PC-9 (cell line): ENCODE results near the gene RB1.

Source experiments
- EZH2 ChIP-seq: fragments of 200-600 bp; sonication (generic); IDR thresholded peaks from 2 replicates; pipeline ENCODE4 v1.8.0; 2017; ENCODE audit warnings: antibody characterized with exemption, low read depth
- TF ChIP-seq, protein P1 (sequence below): fragments of 200-600 bp; sonication (generic); conservative IDR thresholded peaks from 2 replicates; pipeline ENCODE4 v1.6.1; 2017; ENCODE audit warnings: mixed run types, antibody characterized with exemption, mild to moderate bottlenecking, moderate library complexity

DNA sequence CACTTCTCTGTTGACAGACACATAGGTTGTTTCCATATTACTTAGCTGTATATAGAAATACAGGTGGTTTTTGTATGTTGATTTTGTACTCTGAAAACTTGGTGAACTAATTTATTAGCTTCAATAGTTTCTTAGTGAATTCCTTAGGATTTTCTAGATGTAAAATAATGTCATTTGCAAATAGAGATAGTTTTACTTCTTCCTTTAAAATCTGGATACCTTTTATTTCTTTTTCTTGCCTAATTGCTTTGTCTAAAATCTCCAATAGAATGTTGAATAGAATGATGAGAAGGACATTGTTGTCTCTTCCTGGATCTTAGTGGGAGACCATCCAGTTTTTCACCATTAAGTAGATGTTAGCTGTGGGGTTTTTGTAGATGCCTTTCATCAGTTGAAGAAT, 18.7 kb downstream of the RB1 start:
- TF ChIP-seq, protein P1, sequence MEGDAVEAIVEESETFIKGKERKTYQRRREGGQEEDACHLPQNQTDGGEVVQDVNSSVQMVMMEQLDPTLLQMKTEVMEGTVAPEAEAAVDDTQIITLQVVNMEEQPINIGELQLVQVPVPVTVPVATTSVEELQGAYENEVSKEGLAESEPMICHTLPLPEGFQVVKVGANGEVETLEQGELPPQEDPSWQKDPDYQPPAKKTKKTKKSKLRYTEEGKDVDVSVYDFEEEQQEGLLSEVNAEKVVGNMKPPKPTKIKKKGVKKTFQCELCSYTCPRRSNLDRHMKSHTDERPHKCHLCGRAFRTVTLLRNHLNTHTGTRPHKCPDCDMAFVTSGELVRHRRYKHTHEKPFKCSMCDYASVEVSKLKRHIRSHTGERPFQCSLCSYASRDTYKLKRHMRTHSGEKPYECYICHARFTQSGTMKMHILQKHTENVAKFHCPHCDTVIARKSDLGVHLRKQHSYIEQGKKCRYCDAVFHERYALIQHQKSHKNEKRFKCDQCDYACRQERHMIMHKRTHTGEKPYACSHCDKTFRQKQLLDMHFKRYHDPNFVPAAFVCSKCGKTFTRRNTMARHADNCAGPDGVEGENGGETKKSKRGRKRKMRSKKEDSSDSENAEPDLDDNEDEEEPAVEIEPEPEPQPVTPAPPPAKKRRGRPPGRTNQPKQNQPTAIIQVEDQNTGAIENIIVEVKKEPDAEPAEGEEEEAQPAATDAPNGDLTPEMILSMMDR = no peak
- TF ChIP-seq EZH2 = no peak
